GM23338 (cell line): Measurements from ENCODE around the gene LAGE3. TPM values are rescaled to one million over a fixed set of nuclear protein-coding genes. Genes with fewer than 3 reads are reported as not detected.

ENCODE experiments used
- ATAC-seq: fragments of 200-7000 bp; cut with Tn5 transposase; 3 replicates; pipeline ENCODE4 v1.9.1; 2020
- DNase-seq: peaks from one replicate; pipeline ENCODE4 v3.0.0-alpha.2; 2015; ENCODE audit warnings: low spot score
- H2AFZ ChIP-seq: fragments of 200-600 bp; sonication (generic); 2 replicates; pipeline ENCODE4 v1.8.0; 2016; ENCODE audit warnings: antibody characterized with exemption, mild to moderate bottlenecking, moderate library complexity
- H3F3A ChIP-seq: fragments of 200-600 bp; sonication (generic); replicated peaks from 2 replicates; pipeline ENCODE4 v1.8.0; 2017; ENCODE audit warnings: antibody characterized with exemption, mixed run types, low read depth
- H3K27ac ChIP-seq: fragments of 200-600 bp; sonication (generic); 2 replicates; pipeline ENCODE4 v1.6.1; 2016; ENCODE audit warnings: low read depth
- H3K27me3 ChIP-seq: fragments of 200-600 bp; sonication (generic); 2 replicates; pipeline ENCODE4 v1.8.0; 2016; ENCODE audit warnings: mild to moderate bottlenecking, mixed run types, moderate library complexity; ENCODE audit not compliant: insufficient read depth
- H3K36me3 ChIP-seq: fragments of 200-600 bp; sonication (generic); 2 replicates; pipeline ENCODE4 v1.8.0; 2016; ENCODE audit warnings: mild to moderate bottlenecking; ENCODE audit not compliant: insufficient read depth
- H3K4me1 ChIP-seq: fragments of 200-600 bp; sonication (generic); 2 replicates; pipeline ENCODE4 v1.8.0; 2016; ENCODE audit warnings: mild to moderate bottlenecking, moderate library complexity; ENCODE audit not compliant: insufficient read depth
- H3K4me2 ChIP-seq: fragments of 200-600 bp; sonication (generic); 2 replicates; pipeline ENCODE4 v1.7.1; 2017; ENCODE audit warnings: mixed run types
- H3K4me3 ChIP-seq: fragments of 200-600 bp; sonication (generic); 2 replicates; pipeline ENCODE4 v1.6.1; 2016; ENCODE audit warnings: mixed run types
- H3K79me2 ChIP-seq: fragments of 200-600 bp; sonication (generic); replicated peaks from 2 replicates; pipeline ENCODE4 v1.8.0; 2017; ENCODE audit warnings: mild to moderate bottlenecking; ENCODE audit not compliant: insufficient read depth
- H3K9me2 ChIP-seq: fragments of 200-600 bp; sonication (generic); 2 replicates; pipeline ENCODE4 v1.8.0; 2017; ENCODE audit not compliant: insufficient read depth
- H4K20me1 ChIP-seq: fragments of 200-600 bp; sonication (generic); replicated peaks from 2 replicates; pipeline ENCODE4 v1.8.0; 2017; ENCODE audit warnings: mild to moderate bottlenecking; ENCODE audit not compliant: insufficient read depth
- H3K27ac Mint-ChIP-seq: 2 replicates; pipeline ENCODE4 v1.8.0; 2020; ENCODE audit warnings: inconsistent platforms, mild to moderate bottlenecking, moderate library complexity, mixed read lengths
- H3K27me3 Mint-ChIP-seq: 3 replicates; pipeline ENCODE4 v1.8.0; 2022; ENCODE audit warnings: low read depth, mild to moderate bottlenecking, moderate library complexity, mixed read lengths, inconsistent platforms; ENCODE audit not compliant: insufficient read depth, poor library complexity
- H3K36me3 Mint-ChIP-seq: 3 replicates; pipeline ENCODE4 v1.8.0; 2021; ENCODE audit warnings: low read depth, mild to moderate bottlenecking, inconsistent platforms, moderate library complexity, mixed read lengths
- H3K4me1 Mint-ChIP-seq: 3 replicates; pipeline ENCODE4 v1.8.0; 2020; ENCODE audit warnings: mild to moderate bottlenecking, inconsistent platforms, mixed read lengths
- H3K4me3 Mint-ChIP-seq: 3 replicates; pipeline ENCODE4 v1.8.0; 2021; ENCODE audit warnings: moderate library complexity, mild to moderate bottlenecking, inconsistent platforms, mixed read lengths
- H3K9me3 Mint-ChIP-seq: 3 replicates; pipeline ENCODE4 v1.8.0; 2020; ENCODE audit warnings: moderate library complexity, mild to moderate bottlenecking, inconsistent platforms, mixed read lengths
- CREB1 ChIP-seq: fragments of 250-450 bp; sonication (Bioruptor Pico); IDR thresholded peaks from 2 replicates; pipeline ENCODE4 v1.5.0; 2020; ENCODE audit warnings: low read depth, mild to moderate bottlenecking, moderate library complexity
- CTCF ChIP-seq, 2 experiments: fragments of 200-600 bp in 1 of 2; sonication (generic) in 1 of 2; conservative IDR thresholded peaks; 2 replicates each; pipeline versions ENCODE4 v1.5.1 to v1.6.1; 2016 to 2017; ENCODE audit warnings: antibody characterized with exemption in 2 of 2, low read depth in 2 of 2, mild to moderate bottlenecking in 2 of 2, moderate library complexity in 1 of 2
- ETS1 ChIP-seq: IDR thresholded peaks from 2 replicates; pipeline ENCODE4 v1.6.1; 2016; ENCODE audit warnings: antibody characterized with exemption
- EZH2 ChIP-seq: fragments of 200-600 bp; sonication (generic); IDR thresholded peaks from one replicate; pipeline ENCODE4 v1.8.0; 2017; ENCODE audit warnings: antibody characterized with exemption, mild to moderate bottlenecking, low read depth; ENCODE audit not compliant: unreplicated experiment
- EZH2phosphoT487 ChIP-seq: fragments of 200-600 bp; sonication (generic); IDR thresholded peaks from one replicate; pipeline ENCODE4 v1.8.1; 2018; ENCODE audit warnings: antibody characterized with exemption; ENCODE audit not compliant: unreplicated experiment
- JUNB ChIP-seq: IDR thresholded peaks from one replicate; pipeline ENCODE4 v1.6.1; 2016; ENCODE audit warnings: antibody characterized with exemption; ENCODE audit not compliant: unreplicated experiment
- NANOG ChIP-seq: IDR thresholded peaks from 2 replicates; pipeline ENCODE4 v1.6.1; 2016; ENCODE audit warnings: antibody characterized with exemption, borderline replicate concordance
- POLR2AphosphoS5 ChIP-seq: IDR thresholded peaks from 2 replicates; pipeline ENCODE4 v1.6.1; 2016; ENCODE audit warnings: antibody characterized with exemption, low read depth
- REST ChIP-seq: IDR thresholded peaks from one replicate; pipeline ENCODE4 v1.6.1; 2018; ENCODE audit warnings: antibody characterized with exemption; ENCODE audit not compliant: unreplicated experiment
- STAT1 ChIP-seq: IDR thresholded peaks from one replicate; pipeline ENCODE4 v1.6.1; 2016; ENCODE audit warnings: antibody characterized with exemption; ENCODE audit not compliant: unreplicated experiment
- ZNF114 ChIP-seq: fragments of 250-450 bp; sonication (Bioruptor Pico); IDR thresholded peaks from 2 replicates; pipeline ENCODE4 v1.5.0; 2020; ENCODE audit warnings: mild to moderate bottlenecking, moderate library complexity
- ZNF331 ChIP-seq: fragments of 250-450 bp; sonication (Bioruptor Pico); IDR thresholded peaks from 2 replicates; pipeline ENCODE4 v1.5.0; 2020; ENCODE audit warnings: low read depth, mild to moderate bottlenecking, moderate library complexity
- polyA plus RNA-seq: library from polyadenylated mRNA; unstranded; fragments of >200 nt; fragmentation: Nextera tagmentation; extraction: Ambion mirVana; gene quantifications from 2 replicates; pipeline ENCODE4 v1.2.1, GENCODE V29; 2016
- total RNA-seq: library from RNA; depleted of rRNA; stranded (reverse); fragments of >200 nt; shearing (Covaris generic); gene quantifications from 2 replicates; pipeline ENCODE4 v1.2.3, GENCODE V29; 2014
- TF ChIP-seq, protein P1 (sequence below): fragments of 250-450 bp; sonication (Bioruptor Pico); IDR thresholded peaks from 2 replicates; pipeline ENCODE4 v1.5.0; 2020; ENCODE audit warnings: mild to moderate bottlenecking, moderate library complexity

LAGE3 gene
- total and polyA plus RNA-seq, 2 experiments from 2014 or later, result 71.0 to 84.5 TPM

DNA sequence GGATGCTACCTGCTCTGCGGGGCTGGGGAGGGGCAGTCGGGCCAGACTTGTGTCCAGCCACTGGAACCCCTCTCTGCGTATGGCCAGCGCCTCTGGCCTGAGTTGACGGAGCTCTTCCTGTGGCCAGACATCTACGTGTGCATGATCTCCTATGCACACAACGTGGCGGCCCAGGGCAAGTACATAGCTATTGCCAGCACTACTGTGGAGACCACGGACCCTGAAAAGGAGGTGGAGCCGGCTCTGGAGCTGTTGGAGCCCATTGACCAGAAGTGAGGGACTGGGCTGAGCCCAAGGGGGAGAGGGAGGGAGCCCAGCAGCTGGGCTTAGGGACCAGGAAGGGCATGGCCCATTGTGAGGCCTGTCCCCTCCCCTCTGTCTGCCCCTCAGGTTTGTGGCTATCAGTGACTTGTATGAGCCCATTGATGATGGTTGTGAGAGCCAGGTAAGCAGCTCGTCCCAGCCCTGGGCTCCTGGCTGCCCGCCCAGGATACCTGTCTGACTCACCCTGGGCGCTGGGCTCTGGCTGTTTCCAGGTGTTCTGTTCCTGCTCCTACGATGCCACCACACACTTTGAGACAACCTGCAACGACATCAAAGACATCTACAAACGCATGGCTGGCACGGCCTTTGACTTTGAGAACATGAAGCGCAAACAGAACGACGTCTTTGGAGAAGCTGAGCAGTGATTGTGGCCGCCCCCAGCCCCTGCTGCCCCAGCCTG, 36.9 kb downstream of the LAGE3 start:
- no peak overlapping the region for H3K27ac ChIP-seq
- no peaks in the 10 kb centered on the region for H4K20me1 ChIP-seq
- H3K4me1 Mint-ChIP-seq, result peaks cover 8% of the 10 kb centered on the region
- no peak overlapping the region for H3K4me2 ChIP-seq
- no peak overlapping the region for H3K4me3 Mint-ChIP-seq
- no peaks in the 10 kb centered on the region for H3K9me3 Mint-ChIP-seq
- DNase-seq (no peak), ATAC-seq (no peak)
- H3K27me3 Mint-ChIP-seq, result peaks cover 7% of the 10 kb centered on the region
- H3K27ac Mint-ChIP-seq, result no peak overlapping the region
- H3K36me3 ChIP-seq, result no peaks in the 10 kb centered on the region
- H2AFZ ChIP-seq, result no peak overlapping the region
- H3K36me3 Mint-ChIP-seq, result peaks cover 18% of the 10 kb centered on the region; the same call in 2 of the 3 replicates
- H3K4me1 ChIP-seq, result 0 out of 2 replicates have a peak, but pooled peaks cover 3% of the 10 kb centered on the region
- no peak overlapping the region for H3K4me3 ChIP-seq
- no peaks in the 10 kb centered on the region for H3F3A ChIP-seq
- peaks cover 13% of the 10 kb centered on the region for H3K79me2 ChIP-seq
- no peaks in the 10 kb centered on the region for H3K9me2 ChIP-seq
- no peak for TF ChIP-seq EZH2
- no peak for TF ChIP-seq POLR2AphosphoS5
- TF ChIP-seq, protein P1, sequence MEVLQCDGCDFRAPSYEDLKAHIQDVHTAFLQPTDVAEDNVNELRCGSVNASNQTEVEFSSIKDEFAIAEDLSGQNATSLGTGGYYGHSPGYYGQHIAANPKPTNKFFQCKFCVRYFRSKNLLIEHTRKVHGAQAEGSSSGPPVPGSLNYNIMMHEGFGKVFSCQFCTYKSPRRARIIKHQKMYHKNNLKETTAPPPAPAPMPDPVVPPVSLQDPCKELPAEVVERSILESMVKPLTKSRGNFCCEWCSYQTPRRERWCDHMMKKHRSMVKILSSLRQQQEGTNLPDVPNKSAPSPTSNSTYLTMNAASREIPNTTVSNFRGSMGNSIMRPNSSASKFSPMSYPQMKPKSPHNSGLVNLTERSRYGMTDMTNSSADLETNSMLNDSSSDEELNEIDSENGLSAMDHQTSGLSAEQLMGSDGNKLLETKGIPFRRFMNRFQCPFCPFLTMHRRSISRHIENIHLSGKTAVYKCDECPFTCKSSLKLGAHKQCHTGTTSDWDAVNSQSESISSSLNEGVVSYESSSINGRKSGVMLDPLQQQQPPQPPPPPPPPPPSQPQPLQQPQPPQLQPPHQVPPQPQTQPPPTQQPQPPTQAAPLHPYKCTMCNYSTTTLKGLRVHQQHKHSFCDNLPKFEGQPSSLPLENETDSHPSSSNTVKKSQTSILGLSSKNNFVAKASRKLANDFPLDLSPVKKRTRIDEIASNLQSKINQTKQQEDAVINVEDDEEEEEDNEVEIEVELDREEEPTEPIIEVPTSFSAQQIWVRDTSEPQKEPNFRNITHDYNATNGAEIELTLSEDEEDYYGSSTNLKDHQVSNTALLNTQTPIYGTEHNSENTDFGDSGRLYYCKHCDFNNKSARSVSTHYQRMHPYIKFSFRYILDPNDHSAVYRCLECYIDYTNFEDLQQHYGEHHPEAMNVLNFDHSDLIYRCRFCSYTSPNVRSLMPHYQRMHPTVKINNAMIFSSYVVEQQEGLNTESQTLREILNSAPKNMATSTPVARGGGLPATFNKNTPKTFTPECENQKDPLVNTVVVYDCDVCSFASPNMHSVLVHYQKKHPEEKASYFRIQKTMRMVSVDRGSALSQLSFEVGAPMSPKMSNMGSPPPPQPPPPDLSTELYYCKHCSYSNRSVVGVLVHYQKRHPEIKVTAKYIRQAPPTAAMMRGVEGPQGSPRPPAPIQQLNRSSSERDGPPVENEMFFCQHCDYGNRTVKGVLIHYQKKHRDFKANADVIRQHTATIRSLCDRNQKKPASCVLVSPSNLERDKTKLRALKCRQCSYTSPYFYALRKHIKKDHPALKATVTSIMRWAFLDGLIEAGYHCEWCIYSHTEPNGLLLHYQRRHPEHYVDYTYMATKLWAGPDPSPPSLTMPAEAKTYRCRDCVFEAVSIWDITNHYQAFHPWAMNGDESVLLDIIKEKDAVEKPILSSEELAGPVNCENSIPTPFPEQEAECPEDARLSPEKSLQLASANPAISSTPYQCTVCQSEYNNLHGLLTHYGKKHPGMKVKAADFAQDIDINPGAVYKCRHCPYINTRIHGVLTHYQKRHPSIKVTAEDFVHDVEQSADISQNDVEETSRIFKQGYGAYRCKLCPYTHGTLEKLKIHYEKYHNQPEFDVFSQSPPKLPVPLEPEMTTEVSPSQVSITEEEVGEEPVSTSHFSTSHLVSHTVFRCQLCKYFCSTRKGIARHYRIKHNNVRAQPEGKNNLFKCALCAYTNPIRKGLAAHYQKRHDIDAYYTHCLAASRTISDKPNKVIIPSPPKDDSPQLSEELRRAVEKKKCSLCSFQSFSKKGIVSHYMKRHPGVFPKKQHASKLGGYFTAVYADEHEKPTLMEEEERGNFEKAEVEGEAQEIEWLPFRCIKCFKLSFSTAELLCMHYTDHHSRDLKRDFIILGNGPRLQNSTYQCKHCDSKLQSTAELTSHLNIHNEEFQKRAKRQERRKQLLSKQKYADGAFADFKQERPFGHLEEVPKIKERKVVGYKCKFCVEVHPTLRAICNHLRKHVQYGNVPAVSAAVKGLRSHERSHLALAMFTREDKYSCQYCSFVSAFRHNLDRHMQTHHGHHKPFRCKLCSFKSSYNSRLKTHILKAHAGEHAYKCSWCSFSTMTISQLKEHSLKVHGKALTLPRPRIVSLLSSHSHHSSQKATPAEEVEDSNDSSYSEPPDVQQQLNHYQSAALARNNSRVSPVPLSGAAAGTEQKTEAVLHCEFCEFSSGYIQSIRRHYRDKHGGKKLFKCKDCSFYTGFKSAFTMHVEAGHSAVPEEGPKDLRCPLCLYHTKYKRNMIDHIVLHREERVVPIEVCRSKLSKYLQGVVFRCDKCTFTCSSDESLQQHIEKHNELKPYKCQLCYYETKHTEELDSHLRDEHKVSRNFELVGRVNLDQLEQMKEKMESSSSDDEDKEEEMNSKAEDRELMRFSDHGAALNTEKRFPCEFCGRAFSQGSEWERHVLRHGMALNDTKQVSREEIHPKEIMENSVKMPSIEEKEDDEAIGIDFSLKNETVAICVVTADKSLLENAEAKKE (CRISPR knock-in tag), result no peak
- no peak for TF ChIP-seq JUNB
- TF ChIP-seq CTCF (conservative IDR thresholded peaks at IDR 0.05; ENCODE audit: low read depth in 2 of 2), result no peak
- TF ChIP-seq NANOG, result no peak
- TF ChIP-seq STAT1, result no peak
- TF ChIP-seq ZNF114 (CRISPR knock-in tag), result no peak
- no peak for TF ChIP-seq EZH2phosphoT487
- no peak for TF ChIP-seq ZNF331 (CRISPR knock-in tag)
- TF ChIP-seq CREB1 (CRISPR knock-in tag), result no peak
- no peak for TF ChIP-seq ETS1
- TF ChIP-seq REST, result no peak
- H3K27me3 ChIP-seq, result no peaks in the 10 kb centered on the region
